ENCODE measurements around the gene ADARB1. TPM values are rescaled to one million over a fixed set of nuclear protein-coding genes. Genes with fewer than 3 reads are reported as not detected.

The ADARB1 gene
- polyA plus RNA-seq, 1 of the 3 experiments (the other 2 are of a cell fraction), result 7.8 TPM

GRCh38 chr21:45190013-45190412 lies 115.6 kb downstream of the ADARB1 start:
- H3K27ac ChIP-seq (ENCODE audit: low read depth in 2 of 2, low read length in 1 of 2), result no peak overlapping the region
- H3K4me1 ChIP-seq (ENCODE audit: control insufficient read depth in 1 of 2, insufficient read depth in 2 of 2, low read depth in 1 of 2, low read length in 1 of 2), result no peaks in the 10 kb centered on the region
- no peaks in the 10 kb centered on the region for H4K20me1 ChIP-seq (ENCODE audit: insufficient read depth)
- WGBS (ENCODE audit: low lambda C conversion rate), result 84% methylated on average over 2 of the region's 2 CpGs
- POLR2A ChIA-PET, result no interaction called here
- no peak overlapping the region for H3K4me3 ChIP-seq (ENCODE audit: low read depth in 2 of 2, low read length in 1 of 2)
- DNase-seq, result no peak
- no peak overlapping the region for H3K4me2 ChIP-seq
- H3K9ac ChIP-seq, result no peak overlapping the region
- H3F3A ChIP-seq (replicated peaks; ENCODE audit: insufficient read depth), result no peaks in the 10 kb centered on the region
- H3K36me3 ChIP-seq (replicated peaks in 1 of 2; ENCODE audit: control insufficient read depth in 1 of 2, insufficient read depth in 2 of 2, low read length in 1 of 2), result peaks cover 39 to 64% of the 10 kb centered on the region in 2 experiments
- no peak for TF ChIP-seq MAX (IDR thresholded peaks at IDR 0.05; ENCODE audit: low read depth)
- no peak for TF ChIP-seq TAF1 (IDR thresholded peaks at IDR 0.05; ENCODE audit: borderline replicate concordance, low read depth, low read length)
- no peak for TF ChIP-seq GATA2 (CRISPR knock-in tag; IDR thresholded peaks at IDR 0.05)
- TF ChIP-seq USF2 (IDR thresholded peaks at IDR 0.05; ENCODE audit: borderline replicate concordance, low read depth, low read length), result no peak
- TF ChIP-seq POLR2AphosphoS5 (IDR thresholded peaks at IDR 0.05; ENCODE audit: low read depth, low read length), result no peak
- peaks cover 30% of the 10 kb centered on the region for H3K9me3 ChIP-seq
- no peaks in the 10 kb centered on the region for H3K79me2 ChIP-seq (ENCODE audit: insufficient read depth)
- H2AFZ ChIP-seq (ENCODE audit: low read depth), result no peak overlapping the region
- CTCF ChIA-PET, result interaction anchor here (0.8 to 0.9 kb wide), 2 partner anchors 10 to 67 kb away, joined by 3 to 4 read pairs; no protein-coding TSS in a partner anchor
- no peaks in the 10 kb centered on the region for H3K9me2 ChIP-seq
- no peaks in the 10 kb centered on the region for H3K27me3 ChIP-seq (ENCODE audit: insufficient read depth)

GRCh38 chr21:45192332-45192731 lies 118.0 kb downstream of the ADARB1 start:
- POLR2A ChIA-PET, result no interaction called here
- Histone ChIP-seq H3K27ac (ENCODE audit: low read depth in 2 of 2, low read length in 1 of 2) (no peak overlapping the region), H3K79me2 (ENCODE audit: insufficient read depth) (no peaks in the 10 kb centered on the region), H2AFZ (ENCODE audit: low read depth) (no peak overlapping the region), H3K4me3 (ENCODE audit: low read depth in 2 of 2, low read length in 1 of 2) (no peak overlapping the region; a peak in 1 of 4 replicates), H3K27me3 (ENCODE audit: insufficient read depth) (no peaks in the 10 kb centered on the region), H4K20me1 (ENCODE audit: insufficient read depth) (no peaks in the 10 kb centered on the region), H3K4me2 (no peak overlapping the region), H3K36me3 (replicated peaks in 1 of 2; ENCODE audit: control insufficient read depth in 1 of 2, insufficient read depth in 2 of 2, low read length in 1 of 2) (peaks cover 17 to 47% of the 10 kb centered on the region in 2 experiments), H3K9me2 (no peaks in the 10 kb centered on the region), H3K4me1 (ENCODE audit: control insufficient read depth in 1 of 2, insufficient read depth in 2 of 2, low read depth in 1 of 2, low read length in 1 of 2) (no peaks in the 10 kb centered on the region), H3K9ac (no peak overlapping the region), H3F3A (replicated peaks; ENCODE audit: insufficient read depth) (no peaks in the 10 kb centered on the region), H3K9me3 (peaks cover 19% of the 10 kb centered on the region)
- TF ChIP-seq GATA2 (CRISPR knock-in tag; IDR thresholded peaks at IDR 0.05), result no peak
- no peak for TF ChIP-seq TEAD4 (IDR thresholded peaks at IDR 0.05; ENCODE audit: borderline replicate concordance, insufficient read depth)
- no peak for TF ChIP-seq ELF1 (IDR thresholded peaks at IDR 0.05)
- WGBS (ENCODE audit: low lambda C conversion rate), result 73% methylated on average over 3 of the region's 3 CpGs
- CTCF ChIA-PET, result interaction anchor here (0.6 to 1.3 kb wide), 2 partner anchors 11 to 25 kb away, joined by 3 to 4 read pairs; no protein-coding TSS in a partner anchor
- no peak for DNase-seq

GRCh38 chr21:45196620-45197019 lies 122.2 kb downstream of the ADARB1 start:
- Histone ChIP-seq H3K79me2 (ENCODE audit: insufficient read depth) (no peaks in the 10 kb centered on the region), H3K36me3 (replicated peaks in 1 of 2; ENCODE audit: control insufficient read depth in 1 of 2, insufficient read depth in 2 of 2, low read length in 1 of 2) (peaks cover 2 to 11% of the 10 kb centered on the region in 2 experiments), H3K4me2 (no peak overlapping the region), H3K27me3 (ENCODE audit: insufficient read depth) (no peaks in the 10 kb centered on the region), H3K4me1 (ENCODE audit: control insufficient read depth in 1 of 2, insufficient read depth in 2 of 2, low read depth in 1 of 2, low read length in 1 of 2) (no peaks in the 10 kb centered on the region), H3K27ac (ENCODE audit: low read depth in 2 of 2, low read length in 1 of 2) (no peak overlapping the region), H3K9me2 (no peaks in the 10 kb centered on the region), H3K9me3 (no peaks in the 10 kb centered on the region), H3F3A (replicated peaks; ENCODE audit: insufficient read depth) (no peaks in the 10 kb centered on the region), H3K4me3 (ENCODE audit: low read depth in 2 of 2, low read length in 1 of 2) (no peak overlapping the region), H4K20me1 (ENCODE audit: insufficient read depth) (no peaks in the 10 kb centered on the region), H3K9ac (no peak overlapping the region), H2AFZ (ENCODE audit: low read depth) (no peak overlapping the region)
- 95% methylated on average over 5 of the region's 5 CpGs for WGBS (ENCODE audit: low lambda C conversion rate)
- ChIA-PET POLR2A (no interaction called here), CTCF (interaction anchor here (0.7 kb wide), 1 partner anchor 67 kb away, joined by 3 read pairs; no protein-coding TSS in a partner anchor)
- no peak for TF ChIP-seq RXRA (IDR thresholded peaks at IDR 0.05; ENCODE audit: borderline replicate concordance, low read depth)
- TF ChIP-seq IRF3 (IDR thresholded peaks at IDR 0.05; ENCODE audit: low read depth, low read length), result no peak
- no peak for DNase-seq
